H1 (cell line): ENCODE results near the gene GRHL3. TPM values are rescaled to one million over a fixed set of nuclear protein-coding genes. Genes with fewer than 3 reads are reported as not detected.

Source experiments
- BRCA1 ChIP-seq: IDR thresholded peaks from 2 replicates; pipeline ENCODE4 v1.6.1; 2012; ENCODE audit warnings: low read depth, low read length, improper control_type of control experiment
- HDAC6 ChIP-seq: IDR thresholded peaks from one replicate; pipeline ENCODE4 v1.7.1; 2012; ENCODE audit warnings: low read depth, mild to moderate bottlenecking, inconsistent platforms, low read length, moderate library complexity
- JUN ChIP-seq: IDR thresholded peaks from 2 replicates; pipeline ENCODE4 v1.6.1; 2011; ENCODE audit warnings: low read depth, mild to moderate bottlenecking, improper control_type of control experiment, low read length
- KDM1A ChIP-seq: fragments of 200-600, 300-600 bp; sonication (generic); IDR thresholded peaks from 2 replicates; pipeline ENCODE4 v1.7.1; 2016; ENCODE audit warnings: mild to moderate bottlenecking, low read length, borderline replicate concordance
- KDM4A ChIP-seq: IDR thresholded peaks from one replicate; pipeline ENCODE4 v1.7.1; 2012; ENCODE audit warnings: low read depth, mild to moderate bottlenecking, moderate library complexity, low read length, inconsistent platforms; ENCODE audit not compliant: severe bottlenecking
- polyA plus RNA-seq, 7 experiments: library from polyadenylated mRNA; depleted of rRNA in 3 of 7; stranded (reverse) in 5 of 7; unstranded in 2 of 7; fragments of >200 nt in 5 of 7; fragments of 200-250 nt in 2 of 7; gene quantifications; 1 replicate in 5 of 7; 2 replicates in 1 of 7; 4 replicates in 1 of 7; pipeline versions ENCODE4 v1.2.1 to v1.2.3, GENCODE V29; 2011 to 2013; ENCODE audit warnings: missing spikeins in 2 of 7, mixed read lengths in 2 of 7
- total RNA-seq: library from RNA; stranded (reverse); fragmentation: NEBNext Ultra II Directional; extraction: Animal tissue kit (Norgen Biotek cat#: 25700); gene quantifications from 2 replicates; pipeline ENCODE4 v1.2.1, GENCODE V29; 2021
- TF ChIP-seq, protein P1 (sequence below): fragments of 300-600 bp; sonication (generic); IDR thresholded peaks from 2 replicates; pipeline ENCODE4 v1.7.1; 2012; ENCODE audit warnings: low read length, moderate library complexity, mild to moderate bottlenecking, inconsistent platforms; ENCODE audit not compliant: insufficient replicate concordance

GRHL3 gene
- total and polyA plus RNA-seq, 2 of the 8 experiments (the other 6 are each of a cell fraction or from before 2014, with no cell fraction given): 0.80 to 1.8 TPM

DNA sequence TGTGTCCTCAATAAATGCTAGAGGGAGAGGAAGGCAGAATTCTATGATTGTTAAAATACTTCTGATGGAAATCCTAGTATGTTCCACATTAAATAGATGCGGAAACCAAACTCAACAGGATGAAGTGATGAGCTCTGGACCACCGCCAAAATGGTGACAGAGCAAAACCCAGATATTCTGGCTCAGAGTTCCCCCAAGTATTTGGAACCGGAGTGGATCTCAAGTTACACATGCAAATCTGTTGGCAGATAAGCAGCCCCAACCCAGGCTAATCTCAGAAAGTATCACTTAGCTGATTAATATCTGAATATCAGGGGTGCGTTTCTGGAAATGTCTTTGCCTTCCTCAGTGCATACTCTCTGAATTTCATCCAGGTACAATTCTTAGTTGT is 17.4 kb upstream of the GRHL3 start (continued):
- TF ChIP-seq, protein P1, sequence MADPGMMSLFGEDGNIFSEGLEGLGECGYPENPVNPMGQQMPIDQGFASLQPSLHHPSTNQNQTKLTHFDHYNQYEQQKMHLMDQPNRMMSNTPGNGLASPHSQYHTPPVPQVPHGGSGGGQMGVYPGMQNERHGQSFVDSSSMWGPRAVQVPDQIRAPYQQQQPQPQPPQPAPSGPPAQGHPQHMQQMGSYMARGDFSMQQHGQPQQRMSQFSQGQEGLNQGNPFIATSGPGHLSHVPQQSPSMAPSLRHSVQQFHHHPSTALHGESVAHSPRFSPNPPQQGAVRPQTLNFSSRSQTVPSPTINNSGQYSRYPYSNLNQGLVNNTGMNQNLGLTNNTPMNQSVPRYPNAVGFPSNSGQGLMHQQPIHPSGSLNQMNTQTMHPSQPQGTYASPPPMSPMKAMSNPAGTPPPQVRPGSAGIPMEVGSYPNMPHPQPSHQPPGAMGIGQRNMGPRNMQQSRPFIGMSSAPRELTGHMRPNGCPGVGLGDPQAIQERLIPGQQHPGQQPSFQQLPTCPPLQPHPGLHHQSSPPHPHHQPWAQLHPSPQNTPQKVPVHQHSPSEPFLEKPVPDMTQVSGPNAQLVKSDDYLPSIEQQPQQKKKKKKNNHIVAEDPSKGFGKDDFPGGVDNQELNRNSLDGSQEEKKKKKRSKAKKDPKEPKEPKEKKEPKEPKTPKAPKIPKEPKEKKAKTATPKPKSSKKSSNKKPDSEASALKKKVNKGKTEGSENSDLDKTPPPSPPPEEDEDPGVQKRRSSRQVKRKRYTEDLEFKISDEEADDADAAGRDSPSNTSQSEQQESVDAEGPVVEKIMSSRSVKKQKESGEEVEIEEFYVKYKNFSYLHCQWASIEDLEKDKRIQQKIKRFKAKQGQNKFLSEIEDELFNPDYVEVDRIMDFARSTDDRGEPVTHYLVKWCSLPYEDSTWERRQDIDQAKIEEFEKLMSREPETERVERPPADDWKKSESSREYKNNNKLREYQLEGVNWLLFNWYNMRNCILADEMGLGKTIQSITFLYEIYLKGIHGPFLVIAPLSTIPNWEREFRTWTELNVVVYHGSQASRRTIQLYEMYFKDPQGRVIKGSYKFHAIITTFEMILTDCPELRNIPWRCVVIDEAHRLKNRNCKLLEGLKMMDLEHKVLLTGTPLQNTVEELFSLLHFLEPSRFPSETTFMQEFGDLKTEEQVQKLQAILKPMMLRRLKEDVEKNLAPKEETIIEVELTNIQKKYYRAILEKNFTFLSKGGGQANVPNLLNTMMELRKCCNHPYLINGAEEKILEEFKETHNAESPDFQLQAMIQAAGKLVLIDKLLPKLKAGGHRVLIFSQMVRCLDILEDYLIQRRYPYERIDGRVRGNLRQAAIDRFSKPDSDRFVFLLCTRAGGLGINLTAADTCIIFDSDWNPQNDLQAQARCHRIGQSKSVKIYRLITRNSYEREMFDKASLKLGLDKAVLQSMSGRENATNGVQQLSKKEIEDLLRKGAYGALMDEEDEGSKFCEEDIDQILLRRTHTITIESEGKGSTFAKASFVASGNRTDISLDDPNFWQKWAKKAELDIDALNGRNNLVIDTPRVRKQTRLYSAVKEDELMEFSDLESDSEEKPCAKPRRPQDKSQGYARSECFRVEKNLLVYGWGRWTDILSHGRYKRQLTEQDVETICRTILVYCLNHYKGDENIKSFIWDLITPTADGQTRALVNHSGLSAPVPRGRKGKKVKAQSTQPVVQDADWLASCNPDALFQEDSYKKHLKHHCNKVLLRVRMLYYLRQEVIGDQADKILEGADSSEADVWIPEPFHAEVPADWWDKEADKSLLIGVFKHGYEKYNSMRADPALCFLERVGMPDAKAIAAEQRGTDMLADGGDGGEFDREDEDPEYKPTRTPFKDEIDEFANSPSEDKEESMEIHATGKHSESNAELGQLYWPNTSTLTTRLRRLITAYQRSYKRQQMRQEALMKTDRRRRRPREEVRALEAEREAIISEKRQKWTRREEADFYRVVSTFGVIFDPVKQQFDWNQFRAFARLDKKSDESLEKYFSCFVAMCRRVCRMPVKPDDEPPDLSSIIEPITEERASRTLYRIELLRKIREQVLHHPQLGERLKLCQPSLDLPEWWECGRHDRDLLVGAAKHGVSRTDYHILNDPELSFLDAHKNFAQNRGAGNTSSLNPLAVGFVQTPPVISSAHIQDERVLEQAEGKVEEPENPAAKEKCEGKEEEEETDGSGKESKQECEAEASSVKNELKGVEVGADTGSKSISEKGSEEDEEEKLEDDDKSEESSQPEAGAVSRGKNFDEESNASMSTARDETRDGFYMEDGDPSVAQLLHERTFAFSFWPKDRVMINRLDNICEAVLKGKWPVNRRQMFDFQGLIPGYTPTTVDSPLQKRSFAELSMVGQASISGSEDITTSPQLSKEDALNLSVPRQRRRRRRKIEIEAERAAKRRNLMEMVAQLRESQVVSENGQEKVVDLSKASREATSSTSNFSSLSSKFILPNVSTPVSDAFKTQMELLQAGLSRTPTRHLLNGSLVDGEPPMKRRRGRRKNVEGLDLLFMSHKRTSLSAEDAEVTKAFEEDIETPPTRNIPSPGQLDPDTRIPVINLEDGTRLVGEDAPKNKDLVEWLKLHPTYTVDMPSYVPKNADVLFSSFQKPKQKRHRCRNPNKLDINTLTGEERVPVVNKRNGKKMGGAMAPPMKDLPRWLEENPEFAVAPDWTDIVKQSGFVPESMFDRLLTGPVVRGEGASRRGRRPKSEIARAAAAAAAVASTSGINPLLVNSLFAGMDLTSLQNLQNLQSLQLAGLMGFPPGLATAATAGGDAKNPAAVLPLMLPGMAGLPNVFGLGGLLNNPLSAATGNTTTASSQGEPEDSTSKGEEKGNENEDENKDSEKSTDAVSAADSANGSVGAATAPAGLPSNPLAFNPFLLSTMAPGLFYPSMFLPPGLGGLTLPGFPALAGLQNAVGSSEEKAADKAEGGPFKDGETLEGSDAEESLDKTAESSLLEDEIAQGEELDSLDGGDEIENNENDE: no peak
- TF ChIP-seq BRCA1 (no peak), KDM1A (no peak), HDAC6 (no peak), JUN (no peak), KDM4A (no peak)
- TF ChIP-seq, all 59 proteins: peak for 0
